H1 (cell line): ENCODE measurements around the gene MRFAP1L1.

Experiments used
- CEBPB ChIP-seq: IDR thresholded peaks from 2 replicates; pipeline ENCODE4 v1.6.1; 2012; ENCODE audit warnings: low read depth, low read length
- CTCF ChIP-seq, 3 experiments: IDR thresholded peaks; 1 replicate in 2 of 3; 2 replicates in 1 of 3; pipeline versions ENCODE4 v1.5.1 to v1.6.1; 2011; ENCODE audit warnings: low read length in 3 of 3, mild to moderate bottlenecking in 3 of 3, inconsistent platforms in 2 of 3, low read depth in 1 of 3, moderate library complexity in 1 of 3; ENCODE audit not compliant: insufficient read depth in 1 of 3; ENCODE audit errors: control extremely low read depth in 1 of 3
- EGR1 ChIP-seq: IDR thresholded peaks from 2 replicates; pipeline ENCODE4 v1.6.1; 2011; ENCODE audit warnings: low read depth, low read length, borderline replicate concordance
- JUN ChIP-seq: IDR thresholded peaks from 2 replicates; pipeline ENCODE4 v1.6.1; 2011; ENCODE audit warnings: low read depth, mild to moderate bottlenecking, improper control_type of control experiment, low read length
- NANOG ChIP-seq: IDR thresholded peaks from 2 replicates; pipeline ENCODE4 v1.6.1; 2011; ENCODE audit warnings: low read length, low read depth, mild to moderate bottlenecking, inconsistent platforms; ENCODE audit not compliant: insufficient read depth, poor library complexity, severe bottlenecking
- NRF1 ChIP-seq: IDR thresholded peaks from 2 replicates; pipeline ENCODE4 v1.6.1; 2011; ENCODE audit warnings: mild to moderate bottlenecking, low read depth, low read length, improper control_type of control experiment
- POLR2A ChIP-seq, 2 experiments: IDR thresholded peaks; 1 replicate in 1 of 2; 2 replicates in 1 of 2; pipeline ENCODE4 v1.6.1; 2011; ENCODE audit warnings: low read depth in 2 of 2, low read length in 2 of 2, mild to moderate bottlenecking in 2 of 2; ENCODE audit errors: control extremely low read depth in 1 of 2
- POLR2AphosphoS5 ChIP-seq: IDR thresholded peaks from 2 replicates; pipeline ENCODE4 v1.6.1; 2011; ENCODE audit warnings: low read depth, low read length
- RNF2 ChIP-seq: fragments of 200-900, 300-1000 bp; sonication (generic); IDR thresholded peaks from 2 replicates; pipeline ENCODE4 v1.7.1; 2016; ENCODE audit warnings: borderline replicate concordance, low read depth, mild to moderate bottlenecking, antibody characterized with exemption, low read length; ENCODE audit not compliant: poor library complexity, severe bottlenecking; ENCODE audit errors: missing control alignments
- SP1 ChIP-seq: IDR thresholded peaks from 2 replicates; pipeline ENCODE4 v1.6.1; 2011; ENCODE audit warnings: low read depth, low read length

GRCh38 chr4:6758728-6759127 lies 49.1 kb upstream of the MRFAP1L1 start:
- TF ChIP-seq NRF1, result no peak
- TF ChIP-seq CTCF (IDR thresholded peaks at IDR 0.05; ENCODE audit: control extremely low read depth in 1 of 3, insufficient read depth in 1 of 3, low read depth in 1 of 3, low read length in 3 of 3), result no peak
- TF ChIP-seq JUN, result no peak
- TF ChIP-seq SP1, result no peak
- TF ChIP-seq NANOG, result no peak
- TF ChIP-seq POLR2A (IDR thresholded peaks at IDR 0.05; ENCODE audit: control extremely low read depth in 1 of 2, low read depth in 2 of 2, low read length in 2 of 2), result no peak
- TF ChIP-seq POLR2AphosphoS5, result no peak
- TF ChIP-seq EGR1, result no peak
- no peak for TF ChIP-seq RNF2
- TF ChIP-seq CEBPB, result no peak
